Measurements from ENCODE around the gene OR2V1. TPM values are rescaled to one million over a fixed set of nuclear protein-coding genes. Genes with fewer than 3 reads are reported as not detected.
"Not testable (repeated sequence)": the region's sequence is repeated elsewhere in the genome, so short reads cannot be mapped to it uniquely, and the experiment has no call there.

The OR2V1 gene
- total and polyA plus RNA-seq, 10 donors = not detected

GRCh38 chr5:181133610-181134231, 2.8 kb upstream of the OR2V1 start:
- H3K27me3 ChIP-seq (replicated peaks in 1 of 7) = peaks cover 0 to 54% (median 0%) of the 10 kb centered on the region in 7 donors
- DNase-seq = peak; percentile 84
- H3K4me1 ChIP-seq = peaks cover 0 to 19% (median 0%) of the 10 kb centered on the region in 6 donors
- intact Hi-C loops (cut with DNase I; ENCODE audit: low total_unique reads) = no loop called here
- no peak overlapping the region for H3K27ac ChIP-seq
- 53 to 63% (median 54%) methylated on average over 10 of the region's 10 CpGs for WGBS, 5 donors
- TF ChIP-seq POLR2A (IDR thresholded peaks at IDR 0.05) (no peak), POLR2AphosphoS5 (IDR thresholded peaks at IDR 0.05) (peak in 2 of 3 donors; percentile 42 to 68)
- TF ChIP-seq, protein P1, sequence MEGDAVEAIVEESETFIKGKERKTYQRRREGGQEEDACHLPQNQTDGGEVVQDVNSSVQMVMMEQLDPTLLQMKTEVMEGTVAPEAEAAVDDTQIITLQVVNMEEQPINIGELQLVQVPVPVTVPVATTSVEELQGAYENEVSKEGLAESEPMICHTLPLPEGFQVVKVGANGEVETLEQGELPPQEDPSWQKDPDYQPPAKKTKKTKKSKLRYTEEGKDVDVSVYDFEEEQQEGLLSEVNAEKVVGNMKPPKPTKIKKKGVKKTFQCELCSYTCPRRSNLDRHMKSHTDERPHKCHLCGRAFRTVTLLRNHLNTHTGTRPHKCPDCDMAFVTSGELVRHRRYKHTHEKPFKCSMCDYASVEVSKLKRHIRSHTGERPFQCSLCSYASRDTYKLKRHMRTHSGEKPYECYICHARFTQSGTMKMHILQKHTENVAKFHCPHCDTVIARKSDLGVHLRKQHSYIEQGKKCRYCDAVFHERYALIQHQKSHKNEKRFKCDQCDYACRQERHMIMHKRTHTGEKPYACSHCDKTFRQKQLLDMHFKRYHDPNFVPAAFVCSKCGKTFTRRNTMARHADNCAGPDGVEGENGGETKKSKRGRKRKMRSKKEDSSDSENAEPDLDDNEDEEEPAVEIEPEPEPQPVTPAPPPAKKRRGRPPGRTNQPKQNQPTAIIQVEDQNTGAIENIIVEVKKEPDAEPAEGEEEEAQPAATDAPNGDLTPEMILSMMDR (IDR thresholded peaks at IDR 0.05 in 8 of 11, conservative IDR thresholded peaks at IDR 0.05 in 3 of 11) = no peak
- H3K36me3 ChIP-seq = no peaks in the 10 kb centered on the region
- H3K4me3 ChIP-seq = no peak overlapping the region
- peaks cover 0 to 24% (median 18%) of the 10 kb centered on the region in 8 donors for H3K9me3 ChIP-seq

DNA sequence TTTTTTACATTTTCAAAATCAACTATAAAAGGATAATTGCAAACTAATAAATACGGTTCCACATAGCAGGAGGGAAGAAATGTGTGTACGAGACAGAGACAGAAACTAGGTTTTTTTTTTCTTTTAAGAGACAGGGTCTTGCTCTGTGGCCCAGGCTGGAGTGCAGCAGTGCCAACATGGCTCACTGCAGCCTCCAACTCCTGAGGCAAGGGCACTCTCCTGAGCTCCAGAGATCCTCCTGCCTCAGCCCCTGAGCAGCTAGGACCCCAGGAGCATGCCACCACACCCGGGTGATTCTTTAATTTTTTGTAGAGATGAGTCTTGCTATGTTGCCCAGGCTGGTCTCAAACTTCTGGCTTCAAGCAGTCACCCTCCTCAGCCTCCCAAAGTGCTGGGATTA, 2.1 kb upstream of the OR2V1 start:
- H3K27ac ChIP-seq = no peak overlapping the region
- peaks cover 0 to 19% (median 0%) of the 10 kb centered on the region in 6 donors for H3K4me1 ChIP-seq
- WGBS, 5 donors = 77 to 94% (median 85%) methylated on average over 3 of the region's 3 CpGs
- H3K9me3 ChIP-seq = peaks cover 0 to 18% (median 12%) of the 10 kb centered on the region in 8 donors
- intact Hi-C loops (cut with DNase I; ENCODE audit: low total_unique reads) = no loop called here
- no peaks in the 10 kb centered on the region for H3K36me3 ChIP-seq
- no peak for DNase-seq
- no peak for TF ChIP-seq POLR2A (IDR thresholded peaks at IDR 0.05)
- TF ChIP-seq POLR2AphosphoS5 (IDR thresholded peaks at IDR 0.05) = no peak
- TF ChIP-seq, protein P1 (IDR thresholded peaks at IDR 0.05 in 8 of 11, conservative IDR thresholded peaks at IDR 0.05 in 3 of 11) = no peak
- peaks cover 0 to 61% (median 2%) of the 10 kb centered on the region in 7 donors for H3K27me3 ChIP-seq (replicated peaks in 1 of 7)
- no peak overlapping the region for H3K4me3 ChIP-seq

DNA sequence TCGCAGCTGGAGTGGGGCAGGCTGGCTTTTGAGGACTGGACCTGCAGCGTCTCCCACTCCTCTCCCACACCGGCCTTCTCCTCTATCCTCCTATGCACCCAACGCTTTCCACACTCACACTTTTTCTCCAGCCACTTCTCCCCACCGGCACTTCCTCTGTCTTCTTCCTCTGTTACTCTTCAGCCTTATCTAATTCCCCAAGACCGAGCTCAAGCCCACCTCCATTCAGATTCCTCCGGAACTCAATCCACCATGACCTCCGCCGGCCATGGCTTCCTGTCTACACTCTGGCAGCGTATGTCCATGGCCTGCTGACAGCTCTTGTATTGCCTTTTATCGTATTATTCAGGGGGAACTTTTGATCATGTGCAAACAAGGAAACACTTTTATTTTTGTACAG, 545 bp upstream of the OR2V1 start:
- H3K27ac ChIP-seq = no peak overlapping the region
- intact Hi-C loops (cut with DNase I; ENCODE audit: low total_unique reads) = no loop called here
- no peaks in the 10 kb centered on the region for H3K36me3 ChIP-seq
- peaks cover 0 to 10% (median 6%) of the 10 kb centered on the region in 8 donors for H3K9me3 ChIP-seq
- TF ChIP-seq POLR2AphosphoS5 (IDR thresholded peaks at IDR 0.05) (no peak), POLR2A (IDR thresholded peaks at IDR 0.05) (no peak)
- TF ChIP-seq, protein P1 (IDR thresholded peaks at IDR 0.05 in 8 of 11, conservative IDR thresholded peaks at IDR 0.05 in 3 of 11) = no peak
- WGBS, 5 donors = 66 to 77% (median 71%) methylated on average over 9 to 11 of the region's 11 CpGs
- H3K27me3 ChIP-seq (replicated peaks in 1 of 7) = peaks cover 0 to 76% (median 2%) of the 10 kb centered on the region in 7 donors
- H3K4me1 ChIP-seq = peaks cover 0 to 19% (median 0%) of the 10 kb centered on the region in 6 donors
- peak; percentile 59 for DNase-seq
- no peak overlapping the region for H3K4me3 ChIP-seq

DNA sequence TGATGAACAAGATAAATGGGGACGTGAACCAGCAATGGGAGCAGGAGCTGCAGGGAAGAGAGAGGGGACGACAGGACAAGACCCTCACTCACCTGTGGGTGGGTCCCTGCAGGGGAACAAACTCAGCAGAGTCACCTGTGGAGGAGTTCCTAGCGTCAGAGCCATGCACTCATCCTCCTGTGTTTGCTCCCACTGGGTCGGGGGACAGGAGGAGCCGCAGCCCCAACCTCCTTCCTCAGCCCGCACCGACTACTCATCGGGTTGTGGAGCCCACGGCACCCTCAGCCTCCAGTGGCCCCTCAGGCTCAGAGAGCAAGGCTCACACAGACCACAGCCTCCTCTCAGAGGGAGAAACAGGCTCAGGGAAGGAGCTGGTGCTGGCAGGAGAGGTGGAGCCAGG, 888 bp downstream of the OR2V1 start:
- H3K36me3 ChIP-seq; H3K4me3 ChIP-seq; H3K9me3 ChIP-seq; intact Hi-C loops (cut with DNase I; ENCODE audit: low total_unique reads); DNase-seq; H3K27ac ChIP-seq: not testable (repeated sequence)
- Histone ChIP-seq H3K27me3 (replicated peaks in 1 of 7) (peaks cover 0 to 86% (median 2%) of the 10 kb centered on the region in 7 donors), H3K4me1 (peaks cover 0 to 19% (median 0%) of the 10 kb centered on the region in 6 donors)
- WGBS, 5 donors = 53 to 77% (median 73%) methylated on average over 4 to 9 of the region's 9 CpGs
